Right lobe of liver (tissue), 6 donors: ENCODE data around the gene FRMD4A. TPM values are rescaled to one million over a fixed set of nuclear protein-coding genes. Genes with fewer than 3 reads are reported as not detected.

Experiments
- ATAC-seq, 4 donors: fragments of 200-7000 bp; cut with Tn5 transposase; one replicate each; pipeline ENCODE4 v1.9.1; 2020; ENCODE audit warnings: mild to moderate bottlenecking in 4 of 4, moderate library complexity in 4 of 4
- DNase-seq, 3 donors: peaks; one replicate each; pipeline ENCODE4 v3.0.0-alpha.2; 2020
- H3K27ac ChIP-seq, 3 donors: fragments of 200-600 bp; one replicate each; pipeline ENCODE4 v1.8.0; 2022
- H3K27me3 ChIP-seq, 2 donors: fragments of 200-600 bp; one replicate each; pipeline ENCODE4 v1.8.0; 2022
- H3K36me3 ChIP-seq, 4 donors: fragments of 200-600 bp; sonication (generic) in 1 of 4; one replicate each; pipeline versions ENCODE4 v1.5.1 to v1.8.0; 2017 to 2022; ENCODE audit warnings: control low read depth in 1 of 4
- H3K4me1 ChIP-seq, 4 donors: fragments of 200-600 bp; sonication (generic) in 1 of 4; one replicate each; pipeline versions ENCODE4 v1.5.1 to v1.8.0; 2017 to 2022; ENCODE audit warnings: control low read depth in 1 of 4
- H3K4me3 ChIP-seq, 3 donors: fragments of 200-600 bp; one replicate each; pipeline ENCODE4 v1.8.0; 2022
- H3K9me3 ChIP-seq, 4 donors: fragments of 200-600 bp; sonication (generic) in 1 of 4; one replicate each; pipeline versions ENCODE4 v1.5.1 to v1.8.0; 2017 to 2022; ENCODE audit warnings: control low read depth in 1 of 4
- POLR2A ChIP-seq: fragments of 450-650 bp; IDR thresholded peaks from one replicate; pipeline ENCODE4 v1.6.1; 2017; ENCODE audit warnings: antibody characterized with exemption, mild to moderate bottlenecking
- WGBS: methylation state at CpG from one replicate; pipeline ENCODE4 v1.1.6; 2018; ENCODE audit warnings: low coverage, low lambda C conversion rate; ENCODE audit not compliant: insufficient coverage; ENCODE audit errors: missing lambda C conversion rate; 5-methylcytosine and 5-hydroxymethylcytosine counted together
- intact Hi-C, 2 donors: fragments of 100-400 bp; cut with DNase I; formaldehyde crosslinking; loops; one replicate each; pipeline versions ENCODE4 v1.11.2 to v1.14.1; 2022
- total RNA-seq, 6 experiments: library from RNA; depleted of rRNA in 2 of 6; stranded (reverse); fragments of >200 nt in 2 of 6; fragmentation: NEBNext Ultra II Directional in 3 of 6; extraction: Animal tissue kit (Norgen Biotek cat#: 25700) in 3 of 6; gene quantifications; one replicate each; pipeline versions ENCODE4 v1.1.0 to v1.2.4, GENCODE V29; 2016 to 2023
- TF ChIP-seq, protein P1 (sequence below), 4 donors: fragments of 200-600 bp in 3 of 4; fragments of 450-650 bp in 1 of 4; IDR thresholded peaks; one replicate each; pipeline versions ENCODE4 v1.5.1 to v1.8.0; 2016 to 2022; ENCODE audit warnings: antibody characterized with exemption in 4 of 4, mild to moderate bottlenecking in 2 of 4
- donor health status: DM: no; HTN: yes; CAD: no.
- donor health status: DM: no; HTN: no; CAD: no.
- donor health status: DM: no; HTN: no; CAD: no.
- donor health status: DM: no; HTN: yes; CAD: no.
- donor health status: DM: no; HTN: yes; CAD: no.

The FRMD4A gene
- total RNA-seq, 6 experiments from 2014 or later = 8.4 to 22.8 (median 13.3) TPM

- intact Hi-C loops = no loop called here
- Histone ChIP-seq H3K9me3 (no peaks in the 10 kb centered on the region), H3K4me1 (peaks cover 0 to 5% (median 0%) of the 10 kb centered on the region in 4 donors), H3K36me3 (no peaks in the 10 kb centered on the region), H3K4me3 (no peak overlapping the region), H3K27me3 (no peaks in the 10 kb centered on the region), H3K27ac (no peak overlapping the region)
- ATAC-seq (no peak), DNase-seq (no peak)
- 71% methylated on average over 3 of the region's 16 CpGs for WGBS
- no peak for TF ChIP-seq POLR2A
- TF ChIP-seq, protein P1, sequence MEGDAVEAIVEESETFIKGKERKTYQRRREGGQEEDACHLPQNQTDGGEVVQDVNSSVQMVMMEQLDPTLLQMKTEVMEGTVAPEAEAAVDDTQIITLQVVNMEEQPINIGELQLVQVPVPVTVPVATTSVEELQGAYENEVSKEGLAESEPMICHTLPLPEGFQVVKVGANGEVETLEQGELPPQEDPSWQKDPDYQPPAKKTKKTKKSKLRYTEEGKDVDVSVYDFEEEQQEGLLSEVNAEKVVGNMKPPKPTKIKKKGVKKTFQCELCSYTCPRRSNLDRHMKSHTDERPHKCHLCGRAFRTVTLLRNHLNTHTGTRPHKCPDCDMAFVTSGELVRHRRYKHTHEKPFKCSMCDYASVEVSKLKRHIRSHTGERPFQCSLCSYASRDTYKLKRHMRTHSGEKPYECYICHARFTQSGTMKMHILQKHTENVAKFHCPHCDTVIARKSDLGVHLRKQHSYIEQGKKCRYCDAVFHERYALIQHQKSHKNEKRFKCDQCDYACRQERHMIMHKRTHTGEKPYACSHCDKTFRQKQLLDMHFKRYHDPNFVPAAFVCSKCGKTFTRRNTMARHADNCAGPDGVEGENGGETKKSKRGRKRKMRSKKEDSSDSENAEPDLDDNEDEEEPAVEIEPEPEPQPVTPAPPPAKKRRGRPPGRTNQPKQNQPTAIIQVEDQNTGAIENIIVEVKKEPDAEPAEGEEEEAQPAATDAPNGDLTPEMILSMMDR (IDR thresholded peaks at IDR 0.05) = no peak
These were observed 481.9 kb downstream of the FRMD4A start for GRCh38 chr10:13848520-13849445.

GRCh38 chr10:13847201-13847631 is 483.5 kb downstream of the FRMD4A start:
- ATAC-seq = peak in 2 of 4 donors; percentile 22 to 31
- no peak overlapping the region for H3K4me3 ChIP-seq
- H3K27me3 ChIP-seq = no peaks in the 10 kb centered on the region
- WGBS = 17% methylated on average over 2 of the region's 8 CpGs
- DNase-seq = no peak
- intact Hi-C loops = no loop called here
- H3K9me3 ChIP-seq = no peaks in the 10 kb centered on the region
- H3K27ac ChIP-seq = no peak overlapping the region
- no peaks in the 10 kb centered on the region for H3K36me3 ChIP-seq
- peaks cover 0 to 5% (median 0%) of the 10 kb centered on the region in 4 donors for H3K4me1 ChIP-seq
- TF ChIP-seq POLR2A = no peak
- TF ChIP-seq, protein P1 (IDR thresholded peaks at IDR 0.05) = no peak

GRCh38 chr10:13845897-13846296 is 484.8 kb downstream of the FRMD4A start:
- Histone ChIP-seq H3K4me1 (peaks cover 0 to 5% (median 0%) of the 10 kb centered on the region in 4 donors), H3K9me3 (no peaks in the 10 kb centered on the region), H3K4me3 (no peak overlapping the region), H3K27ac (no peak overlapping the region), H3K36me3 (no peaks in the 10 kb centered on the region), H3K27me3 (no peaks in the 10 kb centered on the region)
- no peak for ATAC-seq
- TF ChIP-seq POLR2A = no peak
- TF ChIP-seq, protein P1 (IDR thresholded peaks at IDR 0.05) = no peak
- intact Hi-C loops = no loop called here
- WGBS = 59% methylated on average over 4 of the region's 4 CpGs
- no peak for DNase-seq

DNA sequence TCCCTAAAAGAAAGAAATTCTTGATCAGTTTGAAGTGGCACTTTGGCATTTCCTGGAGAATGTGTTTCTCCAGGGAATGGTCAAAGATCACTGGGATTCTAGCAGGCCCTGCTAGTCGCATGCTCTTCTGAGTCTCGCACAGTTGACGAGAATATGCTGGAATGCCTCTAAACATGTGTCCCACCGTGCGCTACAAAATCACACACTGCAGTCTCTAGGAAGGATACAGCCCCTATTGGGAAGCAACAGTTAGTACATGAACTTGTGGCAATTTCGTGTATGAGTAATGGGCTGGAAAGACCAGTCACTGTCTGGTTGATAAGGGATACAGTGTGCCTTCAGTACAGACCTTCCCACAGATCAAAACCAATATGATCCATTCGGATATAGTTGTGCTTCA is 486.1 kb downstream of the FRMD4A start:
- TF ChIP-seq, protein P1 (IDR thresholded peaks at IDR 0.05) = no peak
- no peak for TF ChIP-seq POLR2A
- DNase-seq (no peak), ATAC-seq (no peak)
- no peaks in the 10 kb centered on the region for H3K9me3 ChIP-seq
- peaks cover 0 to 5% (median 0%) of the 10 kb centered on the region in 4 donors for H3K4me1 ChIP-seq
- H3K27ac ChIP-seq = no peak overlapping the region
- intact Hi-C loops = no loop called here
- H3K27me3 ChIP-seq = no peaks in the 10 kb centered on the region
- no peak overlapping the region for H3K4me3 ChIP-seq
- H3K36me3 ChIP-seq = no peaks in the 10 kb centered on the region
- 68% methylated on average over 2 of the region's 7 CpGs for WGBS
